ENCODE results near the gene IRF2BPL.

Gene IRF2BPL

DNA sequence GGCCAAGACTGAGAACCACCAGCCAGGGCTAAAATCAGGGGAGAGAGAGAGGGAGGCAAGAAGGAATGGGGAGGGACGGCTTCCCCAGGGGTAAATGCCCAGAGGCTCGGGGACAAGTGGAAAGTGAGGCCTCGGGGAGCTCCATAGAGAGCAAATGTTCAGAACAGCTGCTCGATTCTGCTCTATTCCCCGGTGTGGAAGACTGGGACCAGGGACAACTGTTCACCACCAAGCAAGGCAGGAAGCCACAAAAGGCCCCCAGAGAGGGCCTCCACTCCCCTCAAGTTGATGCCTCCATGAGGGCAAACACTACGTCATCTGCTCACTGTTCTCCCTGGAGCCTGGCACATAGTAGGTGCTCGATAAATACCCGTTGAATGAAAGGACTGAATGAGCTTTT lies 53.5 kb downstream of the IRF2BPL start:
- no peak overlapping the region for H3K27ac ChIP-seq
- POLR2A ChIA-PET (ENCODE audit: low non-redundant PET), result interaction anchor here (0.5 kb wide), 1 partner anchor 11 kb away, joined by 7 read pairs; no protein-coding TSS in a partner anchor
- CTCF ChIA-PET, result no interaction called here
- TF ChIP-seq, protein P1, sequence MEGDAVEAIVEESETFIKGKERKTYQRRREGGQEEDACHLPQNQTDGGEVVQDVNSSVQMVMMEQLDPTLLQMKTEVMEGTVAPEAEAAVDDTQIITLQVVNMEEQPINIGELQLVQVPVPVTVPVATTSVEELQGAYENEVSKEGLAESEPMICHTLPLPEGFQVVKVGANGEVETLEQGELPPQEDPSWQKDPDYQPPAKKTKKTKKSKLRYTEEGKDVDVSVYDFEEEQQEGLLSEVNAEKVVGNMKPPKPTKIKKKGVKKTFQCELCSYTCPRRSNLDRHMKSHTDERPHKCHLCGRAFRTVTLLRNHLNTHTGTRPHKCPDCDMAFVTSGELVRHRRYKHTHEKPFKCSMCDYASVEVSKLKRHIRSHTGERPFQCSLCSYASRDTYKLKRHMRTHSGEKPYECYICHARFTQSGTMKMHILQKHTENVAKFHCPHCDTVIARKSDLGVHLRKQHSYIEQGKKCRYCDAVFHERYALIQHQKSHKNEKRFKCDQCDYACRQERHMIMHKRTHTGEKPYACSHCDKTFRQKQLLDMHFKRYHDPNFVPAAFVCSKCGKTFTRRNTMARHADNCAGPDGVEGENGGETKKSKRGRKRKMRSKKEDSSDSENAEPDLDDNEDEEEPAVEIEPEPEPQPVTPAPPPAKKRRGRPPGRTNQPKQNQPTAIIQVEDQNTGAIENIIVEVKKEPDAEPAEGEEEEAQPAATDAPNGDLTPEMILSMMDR (conservative IDR thresholded peaks at IDR 0.05; ENCODE audit: low read depth), result no peak
- no peak for DNase-seq (ENCODE audit: low spot score)

Measured in RWPE1 (cell line).